ENCODE data around the gene P2RY14.

The P2RY14 gene

DNA sequence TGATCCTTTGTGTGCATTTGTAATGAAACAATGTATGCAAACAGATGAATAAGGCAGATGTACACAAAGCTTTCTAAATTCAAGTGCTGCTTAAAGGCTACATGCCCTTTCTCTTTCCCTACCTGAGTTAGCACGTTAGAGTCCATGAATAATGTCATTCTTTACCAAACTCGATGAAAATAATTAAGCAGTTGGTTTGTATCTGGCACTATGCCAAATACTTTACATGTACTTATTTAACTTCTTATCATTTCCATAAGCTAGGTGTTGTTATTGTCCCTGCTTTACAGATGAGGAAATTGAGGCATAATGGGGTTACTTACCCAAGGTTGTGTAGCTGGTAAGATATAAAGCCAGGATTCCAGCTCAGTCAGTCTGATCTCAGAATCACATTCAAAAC lies 77.8 kb downstream of the P2RY14 start:
- H3K4me3 ChIP-seq (ENCODE audit: low read length, poor library complexity, severe bottlenecking) = no peak overlapping the region
- no peaks in the 10 kb centered on the region for H3K9me3 ChIP-seq (ENCODE audit: insufficient read depth, low read depth, low read length)
- TF ChIP-seq, protein P1, sequence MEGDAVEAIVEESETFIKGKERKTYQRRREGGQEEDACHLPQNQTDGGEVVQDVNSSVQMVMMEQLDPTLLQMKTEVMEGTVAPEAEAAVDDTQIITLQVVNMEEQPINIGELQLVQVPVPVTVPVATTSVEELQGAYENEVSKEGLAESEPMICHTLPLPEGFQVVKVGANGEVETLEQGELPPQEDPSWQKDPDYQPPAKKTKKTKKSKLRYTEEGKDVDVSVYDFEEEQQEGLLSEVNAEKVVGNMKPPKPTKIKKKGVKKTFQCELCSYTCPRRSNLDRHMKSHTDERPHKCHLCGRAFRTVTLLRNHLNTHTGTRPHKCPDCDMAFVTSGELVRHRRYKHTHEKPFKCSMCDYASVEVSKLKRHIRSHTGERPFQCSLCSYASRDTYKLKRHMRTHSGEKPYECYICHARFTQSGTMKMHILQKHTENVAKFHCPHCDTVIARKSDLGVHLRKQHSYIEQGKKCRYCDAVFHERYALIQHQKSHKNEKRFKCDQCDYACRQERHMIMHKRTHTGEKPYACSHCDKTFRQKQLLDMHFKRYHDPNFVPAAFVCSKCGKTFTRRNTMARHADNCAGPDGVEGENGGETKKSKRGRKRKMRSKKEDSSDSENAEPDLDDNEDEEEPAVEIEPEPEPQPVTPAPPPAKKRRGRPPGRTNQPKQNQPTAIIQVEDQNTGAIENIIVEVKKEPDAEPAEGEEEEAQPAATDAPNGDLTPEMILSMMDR (conservative IDR thresholded peaks at IDR 0.05; ENCODE audit: low read length) = no peak
- H3K9ac ChIP-seq (ENCODE audit: low read depth, low read length, poor library complexity, severe bottlenecking) = no peak overlapping the region
- H3K4me2 ChIP-seq (ENCODE audit: low read depth, low read length, poor library complexity, severe bottlenecking) = no peak overlapping the region
- peaks cover 7% of the 10 kb centered on the region for H3K4me1 ChIP-seq (ENCODE audit: insufficient read depth, low read length, poor library complexity, severe bottlenecking)
- H3K36me3 ChIP-seq (ENCODE audit: insufficient read depth, low read length) = peaks cover 36% of the 10 kb centered on the region; the same call in 1 of the 2 replicates
- H2AFZ ChIP-seq (ENCODE audit: low read length) = no peak overlapping the region
- no peaks in the 10 kb centered on the region for H3K27me3 ChIP-seq (ENCODE audit: insufficient read depth, low read length, poor library complexity, severe bottlenecking)
- H4K20me1 ChIP-seq (ENCODE audit: insufficient read depth, low read length, poor library complexity, severe bottlenecking) = no peaks in the 10 kb centered on the region
- no peaks in the 10 kb centered on the region for H3K9me2 ChIP-seq (replicated peaks; ENCODE audit: low read depth, low read length)
- no peaks in the 10 kb centered on the region for H3K79me2 ChIP-seq (ENCODE audit: insufficient read depth, low read length)
- H3F3A ChIP-seq (ENCODE audit: low read depth) = 0 out of 2 replicates have a peak, but pooled peaks cover 3% of the 10 kb centered on the region

- no peak for TF ChIP-seq EZH2phosphoT487 (IDR thresholded peaks at IDR 0.05; ENCODE audit: borderline replicate concordance)
- TF ChIP-seq, protein P1 (conservative IDR thresholded peaks at IDR 0.05; ENCODE audit: low read length) = no peak
Measured at GRCh38 chr3:151199554-151200438, 78.5 kb downstream of the P2RY14 start.

GRCh38 chr3:151198849-151199248 lies 79.5 kb downstream of the P2RY14 start:
- H3K9ac ChIP-seq (ENCODE audit: low read depth, low read length, poor library complexity, severe bottlenecking) = no peak overlapping the region

More at GRCh38 chr3:151199554-151200438, 78.5 kb downstream of the P2RY14 start:
- Histone ChIP-seq H3K79me2 (ENCODE audit: insufficient read depth, low read length) (no peaks in the 10 kb centered on the region), H3K9me3 (ENCODE audit: insufficient read depth, low read depth, low read length) (no peaks in the 10 kb centered on the region), H3K27me3 (ENCODE audit: insufficient read depth, low read length, poor library complexity, severe bottlenecking) (no peaks in the 10 kb centered on the region), H3K9me2 (replicated peaks; ENCODE audit: low read depth, low read length) (no peaks in the 10 kb centered on the region), H3K4me1 (ENCODE audit: insufficient read depth, low read length, poor library complexity, severe bottlenecking) (peaks cover 7% of the 10 kb centered on the region), H3K36me3 (ENCODE audit: insufficient read depth, low read length) (peaks cover 39% of the 10 kb centered on the region; the same call in 1 of the 2 replicates), H3K9ac (ENCODE audit: low read depth, low read length, poor library complexity, severe bottlenecking) (no peak overlapping the region), H3K4me3 (ENCODE audit: low read length, poor library complexity, severe bottlenecking) (no peak overlapping the region), H3F3A (ENCODE audit: low read depth) (0 out of 2 replicates have a peak, but pooled peaks cover 3% of the 10 kb centered on the region), H3K4me2 (ENCODE audit: low read depth, low read length, poor library complexity, severe bottlenecking) (no peak overlapping the region), H4K20me1 (ENCODE audit: insufficient read depth, low read length, poor library complexity, severe bottlenecking) (no peaks in the 10 kb centered on the region), H2AFZ (ENCODE audit: low read length) (no peak overlapping the region)

More at GRCh38 chr3:151198849-151199248, 79.5 kb downstream of the P2RY14 start:
- Histone ChIP-seq H3K4me1 (ENCODE audit: insufficient read depth, low read length, poor library complexity, severe bottlenecking) (peaks cover 7% of the 10 kb centered on the region), H4K20me1 (ENCODE audit: insufficient read depth, low read length, poor library complexity, severe bottlenecking) (no peaks in the 10 kb centered on the region), H3F3A (ENCODE audit: low read depth) (0 out of 2 replicates have a peak, but pooled peaks cover 3% of the 10 kb centered on the region), H3K4me2 (ENCODE audit: low read depth, low read length, poor library complexity, severe bottlenecking) (no peak overlapping the region), H3K79me2 (ENCODE audit: insufficient read depth, low read length) (no peaks in the 10 kb centered on the region), H3K9me2 (replicated peaks; ENCODE audit: low read depth, low read length) (no peaks in the 10 kb centered on the region), H2AFZ (ENCODE audit: low read length) (no peak overlapping the region), H3K4me3 (ENCODE audit: low read length, poor library complexity, severe bottlenecking) (no peak overlapping the region), H3K27me3 (ENCODE audit: insufficient read depth, low read length, poor library complexity, severe bottlenecking) (no peaks in the 10 kb centered on the region), H3K36me3 (ENCODE audit: insufficient read depth, low read length) (peaks cover 46% of the 10 kb centered on the region; the same call in 1 of the 2 replicates), H3K9me3 (ENCODE audit: insufficient read depth, low read depth, low read length) (no peaks in the 10 kb centered on the region)
- TF ChIP-seq, protein P1 (conservative IDR thresholded peaks at IDR 0.05; ENCODE audit: low read length) = no peak
- no peak for TF ChIP-seq EZH2phosphoT487 (IDR thresholded peaks at IDR 0.05; ENCODE audit: borderline replicate concordance)

All from Loucy (cell line).